Kidney (tissue), 14 donors: ENCODE results near the gene SPATA16. TPM values are rescaled to one million over a fixed set of nuclear protein-coding genes. Genes with fewer than 3 reads are reported as not detected.

Source experiments
- DNase-seq, 5 donors: peaks; one replicate each; pipeline ENCODE4 v3.0.0-alpha.2; 2013 to 2020
- FAIRE-seq: peaks from 2 replicates; lab custom pipeline; 2012; peaks lifted over from hg19 to GRCh38; lab: Jason Lieb, UNC
- H3K27ac ChIP-seq, 2 donors: one replicate each; pipeline ENCODE4 v1.7.0; 2013; ENCODE audit warnings: low read depth in 2 of 2, low read length in 2 of 2, inconsistent platforms in 1 of 2
- H3K27me3 ChIP-seq: one replicate; pipeline ENCODE4 v1.7.1; 2013; ENCODE audit warnings: low read length, inconsistent platforms; ENCODE audit not compliant: control insufficient read depth, insufficient read depth
- H3K36me3 ChIP-seq, 3 donors: one replicate each; pipeline versions ENCODE4 v1.7.0 to v1.7.1; 2013; ENCODE audit warnings: low read length in 3 of 3, control low read depth in 1 of 3, inconsistent platforms in 1 of 3; ENCODE audit not compliant: insufficient read depth in 3 of 3, control insufficient read depth in 2 of 3
- H3K4me1 ChIP-seq, 3 donors: one replicate each; pipeline versions ENCODE4 v1.7.0 to v1.7.1; 2013; ENCODE audit warnings: low read length in 3 of 3, inconsistent platforms in 1 of 3, low read depth in 1 of 3; ENCODE audit not compliant: control insufficient read depth in 2 of 3, insufficient read depth in 2 of 3
- H3K4me3 ChIP-seq, 3 donors: one replicate each; pipeline versions ENCODE4 v1.7.0 to v1.8.1; 2013; ENCODE audit warnings: low read length in 3 of 3, control low read depth in 1 of 3, inconsistent platforms in 1 of 3
- H3K9ac ChIP-seq, 3 donors: one replicate each; pipeline versions ENCODE4 v1.7.0 to v1.7.1; 2013; ENCODE audit warnings: low read length in 3 of 3, control low read depth in 1 of 3, inconsistent platforms in 1 of 3
- H3K9me3 ChIP-seq, 3 donors: one replicate each; pipeline versions ENCODE4 v1.7.0 to v1.7.1; 2013; ENCODE audit warnings: low read length in 3 of 3, control low read depth in 1 of 3, inconsistent platforms in 1 of 3; ENCODE audit not compliant: control insufficient read depth in 2 of 3, insufficient read depth in 1 of 3
- CTCF ChIP-seq: IDR thresholded peaks from 3 replicates; pipeline ENCODE4 v1.5.1; 2012; ENCODE audit warnings: mild to moderate bottlenecking, moderate library complexity, borderline replicate concordance; ENCODE audit not compliant: insufficient read depth; ENCODE audit errors: extremely low read depth
- intact Hi-C: fragments of 100-400 bp; cut with DNase I; formaldehyde crosslinking; loops from one replicate; pipeline ENCODE4 v1.11.1; 2022
- polyA plus RNA-seq: library from polyadenylated mRNA; stranded (reverse); fragments of 350-450 nt; fragmentation: Illumina TruSeq; extraction: RNeasy Lipid Tissue Mini Kit (QIAGEN cat#74804); gene quantifications from one replicate; pipeline ENCODE4 v1.2.3, GENCODE V29; 2014; ENCODE audit warnings: low read depth, low replicate concordance; ENCODE audit not compliant: insufficient read depth
- total RNA-seq: library from RNA; stranded (reverse); fragmentation: NEBNext Ultra II Directional; extraction: Animal tissue kit (Norgen Biotek cat#: 25700); gene quantifications from one replicate; pipeline ENCODE4 v1.2.1, GENCODE V29; 2021
- donor health status: control.
- donor health status: control.
- donor health status: control.
- donor health status: control.
- donor health status: control.
- donor health status: DM: yes; HTN: yes; CAD: no.
- donor health status: Normal renal cell carcinoma (clear cell type).

SPATA16 gene
- total and polyA plus RNA-seq, 2 donors from 2014 or later, result 0.17 TPM; not detected in 1

- H3K36me3 ChIP-seq, result no peaks in the 10 kb centered on the region
- no peak overlapping the region for H3K27ac ChIP-seq
- no peak for TF ChIP-seq CTCF
- intact Hi-C loops, result no loop called here
- FAIRE-seq (no peak), DNase-seq (no peak)
- H3K4me3 ChIP-seq, result no peak overlapping the region
- no peaks in the 10 kb centered on the region for H3K4me1 ChIP-seq
- no peaks in the 10 kb centered on the region for H3K9me3 ChIP-seq
- H3K27me3 ChIP-seq, result no peaks in the 10 kb centered on the region
- H3K9ac ChIP-seq, result no peak overlapping the region
These were observed 232.2 kb downstream of the SPATA16 start for GRCh38 chr3:172908771-172909270.

- H3K27me3 ChIP-seq, result no peaks in the 10 kb centered on the region
- FAIRE-seq (no peak), DNase-seq (no peak)
- H3K27ac ChIP-seq, result no peak overlapping the region
- no peak overlapping the region for H3K9ac ChIP-seq
- no peaks in the 10 kb centered on the region for H3K36me3 ChIP-seq
- H3K4me3 ChIP-seq, result no peak overlapping the region
- no peaks in the 10 kb centered on the region for H3K4me1 ChIP-seq
- no peaks in the 10 kb centered on the region for H3K9me3 ChIP-seq
- intact Hi-C loops, result no loop called here
- no peak for TF ChIP-seq CTCF
These were observed 235.6 kb downstream of the SPATA16 start for GRCh38 chr3:172905451-172905850.

- no peak for FAIRE-seq
- intact Hi-C loops, result no loop called here
- no peak for TF ChIP-seq CTCF
These were observed 236.2 kb downstream of the SPATA16 start for GRCh38 chr3:172904711-172905373.

More at GRCh38 chr3:172904711-172905373, 236.2 kb downstream of the SPATA16 start:
- Histone ChIP-seq H3K4me1 (no peaks in the 10 kb centered on the region), H3K36me3 (no peaks in the 10 kb centered on the region), H3K9ac (no peak overlapping the region), H3K4me3 (no peak overlapping the region), H3K27ac (no peak overlapping the region), H3K9me3 (no peaks in the 10 kb centered on the region), H3K27me3 (no peaks in the 10 kb centered on the region)
- DNase-seq, result no peak
